Endodermal cell (in vitro differentiated cells): Measurements from ENCODE around the gene SLFN12. TPM values are rescaled to one million over a fixed set of nuclear protein-coding genes. Genes with fewer than 3 reads are reported as not detected.

ENCODE experiments used
- DNase-seq: peaks from one replicate; pipeline ENCODE4 v3.0.0-alpha.2; 2017
- H3K27ac ChIP-seq: 2 replicates; pipeline ENCODE4 v1.5.1; 2013; ENCODE audit warnings: mild to moderate bottlenecking, low read depth, low read length, moderate library complexity
- H3K27me3 ChIP-seq: 2 replicates; pipeline ENCODE4 v1.6.1; 2013; ENCODE audit warnings: mild to moderate bottlenecking, low read length, moderate library complexity; ENCODE audit not compliant: insufficient read depth, control insufficient read depth, poor library complexity, severe bottlenecking
- H3K36me3 ChIP-seq: 2 replicates; pipeline ENCODE4 v1.7.0; 2013; ENCODE audit warnings: mild to moderate bottlenecking, low read length, moderate library complexity; ENCODE audit not compliant: control insufficient read depth, insufficient read depth
- H3K4me1 ChIP-seq: one replicate; pipeline ENCODE4 v1.7.0; 2013; ENCODE audit warnings: low read length; ENCODE audit not compliant: control insufficient read depth, insufficient read depth
- H3K4me3 ChIP-seq: 2 replicates; pipeline ENCODE4 v1.5.1; 2013; ENCODE audit warnings: mild to moderate bottlenecking, low read length, moderate library complexity
- H3K9ac ChIP-seq: 2 replicates; pipeline ENCODE4 v1.6.1; 2013; ENCODE audit warnings: mild to moderate bottlenecking, low read length, moderate library complexity; ENCODE audit not compliant: poor library complexity, severe bottlenecking; ENCODE audit errors: extremely low read depth
- H3K9me3 ChIP-seq: 2 replicates; pipeline ENCODE4 v1.6.1; 2013; ENCODE audit warnings: mild to moderate bottlenecking, low read length, moderate library complexity; ENCODE audit not compliant: control insufficient read depth
- H3K27ac Mint-ChIP-seq: 2 replicates; pipeline ENCODE4 v1.8.0; 2020; ENCODE audit warnings: mixed read lengths
- H3K27me3 Mint-ChIP-seq: 2 replicates; pipeline ENCODE4 v1.8.0; 2021; ENCODE audit warnings: mild to moderate bottlenecking, mixed read lengths; ENCODE audit not compliant: insufficient read depth
- H3K36me3 Mint-ChIP-seq: 2 replicates; pipeline ENCODE4 v1.8.0; 2020; ENCODE audit warnings: low read depth, mixed read lengths
- H3K4me1 Mint-ChIP-seq: 2 replicates; pipeline ENCODE4 v1.8.0; 2020; ENCODE audit warnings: mixed read lengths
- H3K4me3 Mint-ChIP-seq: 2 replicates; pipeline ENCODE4 v1.8.0; 2020; ENCODE audit warnings: mild to moderate bottlenecking, moderate library complexity, mixed read lengths
- H3K9me3 Mint-ChIP-seq: 2 replicates; pipeline ENCODE4 v1.8.0; 2020; ENCODE audit warnings: mild to moderate bottlenecking, mixed read lengths
- CTCF ChIP-seq: fragments of 200-600 bp; sonication (generic); conservative IDR thresholded peaks from 2 replicates; pipeline ENCODE4 v1.5.0; 2021; ENCODE audit warnings: antibody characterized with exemption, mild to moderate bottlenecking
- WGBS, 2 experiments: methylation state at CpG; one replicate each; pipeline versions ENCODE4 v1.1.5 to v1.1.7; 2013; ENCODE audit warnings: missing lambda C conversion rate in 2 of 2, mixed read lengths in 1 of 2; ENCODE audit not compliant: insufficient coverage in 1 of 2, insufficient read length in 1 of 2; 5-methylcytosine and 5-hydroxymethylcytosine counted together
- total RNA-seq, 2 donors: library from RNA; stranded (reverse); fragmentation: NEBNext Ultra II Directional in 1 of 2; extraction: Animal tissue kit (Norgen Biotek cat#: 25700) in 1 of 2; gene quantifications; 2 replicates in 1 of 2; 3 replicates in 1 of 2; pipeline ENCODE4 v1.2.1, GENCODE V29; 2021

Gene SLFN12
- total RNA-seq, 2 donors from 2014 or later, result 3.7 to 4.9 TPM

GRCh38 chr17:35447499-35447898 is 15.2 kb upstream of the SLFN12 start:
- Histone ChIP-seq H3K36me3 (no peaks in the 10 kb centered on the region), H3K27ac (peak overlapping the region; percentile 42), H3K27me3 (no peaks in the 10 kb centered on the region), H3K9ac (no peak overlapping the region), H3K4me3 (no peak overlapping the region), H3K4me1 (no peaks in the 10 kb centered on the region), H3K9me3 (no peaks in the 10 kb centered on the region)
- Mint-ChIP-seq H3K27me3 (peaks cover 38% of the 10 kb centered on the region), H3K4me1 (peaks cover 6% of the 10 kb centered on the region), H3K36me3 (peaks cover 7% of the 10 kb centered on the region), H3K9me3 (peaks cover 7% of the 10 kb centered on the region), H3K27ac (peak overlapping the region; percentile 85), H3K4me3 (peak overlapping the region; percentile 70)
- no peak for TF ChIP-seq CTCF
- DNase-seq, result no peak
- WGBS, 2 experiments, result 68% methylated on average over 3 of the region's 3 CpGs; no CpG with 5 or more reads in 1 of the 2 experiments

DNA sequence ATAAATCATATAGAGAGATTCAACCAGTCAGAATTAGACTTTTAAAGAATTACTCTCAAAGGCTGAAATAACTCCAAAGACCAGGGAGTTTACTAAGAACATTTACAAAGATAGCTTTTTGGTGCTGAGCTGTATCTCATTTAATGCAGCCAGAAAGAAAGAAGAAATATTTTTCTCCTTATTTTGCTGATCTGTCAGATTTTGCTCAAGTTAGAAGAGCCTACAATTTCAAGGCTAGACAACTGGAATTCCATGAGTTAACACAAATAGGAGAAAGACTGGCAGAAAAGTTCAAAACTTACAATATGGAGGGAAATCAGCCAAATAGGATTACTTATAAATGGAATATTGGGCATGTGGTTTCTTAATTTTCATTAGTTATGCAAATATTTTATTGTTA is 6.1 kb upstream of the SLFN12 start:
- DNase-seq, result no peak
- H3K36me3 ChIP-seq, result no peaks in the 10 kb centered on the region
- H3K27ac ChIP-seq, result no peak overlapping the region
- H3K27me3 ChIP-seq, result no peaks in the 10 kb centered on the region
- Mint-ChIP-seq H3K4me3 (no peak overlapping the region), H3K36me3 (no peaks in the 10 kb centered on the region), H3K27ac (no peak overlapping the region), H3K9me3 (peaks cover 3% of the 10 kb centered on the region), H3K27me3 (peaks cover 3% of the 10 kb centered on the region), H3K4me1 (no peaks in the 10 kb centered on the region)
- H3K4me1 ChIP-seq, result no peaks in the 10 kb centered on the region
- TF ChIP-seq CTCF, result no peak
- H3K9ac ChIP-seq, result no peak overlapping the region
- H3K9me3 ChIP-seq, result no peaks in the 10 kb centered on the region
- H3K4me3 ChIP-seq, result no peak overlapping the region

DNA sequence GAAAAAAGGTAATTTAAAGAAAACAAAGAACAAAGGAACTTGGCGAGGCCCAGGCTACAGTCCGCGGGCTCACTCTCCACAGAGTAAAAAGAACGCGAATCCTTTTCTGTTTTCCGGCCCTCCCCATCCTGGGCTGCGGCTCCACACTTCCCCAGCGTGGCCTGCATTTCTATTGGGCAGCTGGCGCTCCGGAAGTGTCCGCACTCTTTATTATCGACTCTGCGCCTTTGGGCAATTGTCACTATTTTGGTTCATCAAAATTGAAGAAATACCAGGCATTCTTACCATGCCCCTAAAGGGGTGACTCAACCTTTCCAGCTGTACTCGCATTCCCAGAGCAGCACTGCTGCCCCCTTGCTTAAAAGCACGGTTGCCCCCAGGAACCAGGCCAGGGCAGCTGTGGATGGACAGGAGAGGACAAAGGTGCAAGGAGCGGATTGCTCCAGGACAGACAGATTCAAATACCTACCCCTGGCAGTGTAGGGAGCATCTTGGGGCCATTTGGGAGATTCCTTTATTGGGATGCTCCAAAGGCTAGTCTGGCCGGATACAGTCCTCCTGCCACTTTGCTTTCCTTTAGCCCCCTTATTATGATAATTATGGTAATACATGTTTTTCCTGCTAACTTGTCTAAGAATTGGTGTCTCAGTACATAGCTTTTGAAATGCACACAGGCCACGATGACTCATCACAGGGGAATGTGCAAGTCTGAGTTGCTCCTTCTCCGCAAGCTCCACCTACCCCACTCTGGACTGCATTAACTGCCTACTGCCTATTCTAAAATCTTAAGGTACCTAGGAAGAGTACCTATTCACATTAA is 985 bp upstream of the SLFN12 start:
- no peak overlapping the region for H3K9ac ChIP-seq

More for the DNA sequence above, 985 bp upstream of the SLFN12 start:
- peak; percentile 93 for DNase-seq
- Mint-ChIP-seq H3K4me3 (peak overlapping the region; percentile 47), H3K27ac (peak overlapping the region; percentile 89), H3K36me3 (no peaks in the 10 kb centered on the region), H3K9me3 (peaks cover 6% of the 10 kb centered on the region), H3K27me3 (peaks cover 5% of the 10 kb centered on the region), H3K4me1 (no peaks in the 10 kb centered on the region)
- WGBS, 2 experiments, result 78 to 80% methylated on average over 17 to 19 of the region's 19 CpGs
- Histone ChIP-seq H3K4me1 (no peaks in the 10 kb centered on the region), H3K4me3 (no peak overlapping the region), H3K27ac (peak overlapping the region; percentile 82), H3K36me3 (no peaks in the 10 kb centered on the region), H3K27me3 (no peaks in the 10 kb centered on the region), H3K9me3 (no peaks in the 10 kb centered on the region)
- TF ChIP-seq CTCF, result peak; percentile 46
